Stomach (tissue), 9 donors: ENCODE data around the gene FAM227B. TPM values are rescaled to one million over a fixed set of nuclear protein-coding genes. Genes with fewer than 3 reads are reported as not detected.
"Not testable (repeated sequence)": the region's sequence is repeated elsewhere in the genome, so short reads cannot be mapped to it uniquely, and the experiment has no call there.

ENCODE experiments used
- DNase-seq, 2 donors: peaks; one replicate each; pipeline versions ENCODE4 v3.0.0 to v3.0.0-alpha.2; 2013 to 2019
- H3K27ac ChIP-seq, 5 donors: fragments of 200-600 bp in 4 of 5; sonication (generic) in 4 of 5; one replicate each; pipeline ENCODE4 v1.5.1; 2013 to 2019; ENCODE audit warnings: mild to moderate bottlenecking in 1 of 5, moderate library complexity in 1 of 5
- H3K27me3 ChIP-seq, 3 donors: fragments of 200-600 bp; sonication (generic); one replicate each; pipeline ENCODE4 v1.5.1; 2017 to 2019; ENCODE audit warnings: mixed run types in 1 of 3
- H3K36me3 ChIP-seq, 4 donors: fragments of 200-600 bp; sonication (generic); 1 replicate in 3 of 4; 2 replicates in 1 of 4; pipeline ENCODE4 v1.5.1; 2016 to 2019
- H3K4me1 ChIP-seq, 4 donors: fragments of 200-600 bp; sonication (generic); one replicate each; pipeline ENCODE4 v1.5.1; 2016 to 2019
- H3K4me3 ChIP-seq, 4 donors: fragments of 200-600 bp; sonication (generic) in 3 of 4; one replicate each; pipeline ENCODE4 v1.5.1; 2016 to 2019; ENCODE audit warnings: mild to moderate bottlenecking in 1 of 4
- H3K9me3 ChIP-seq, 4 donors: fragments of 200-600 bp; sonication (generic); one replicate each; pipeline ENCODE4 v1.5.1; 2016 to 2019
- CTCF ChIP-seq, 7 experiments: fragments of 450-650 bp in 4 of 7; fragments of 200-600 bp in 3 of 7; sonication (generic) in 3 of 7; IDR thresholded peaks; one replicate each; pipeline ENCODE4 v1.5.1; 2016 to 2019; ENCODE audit warnings: antibody characterized with exemption in 7 of 7, control low read depth in 2 of 7, mild to moderate bottlenecking in 1 of 7
- EP300 ChIP-seq: sonication (generic); formaldehyde crosslinking; IDR thresholded peaks from one replicate; pipeline ENCODE4 v1.6.1; 2017; ENCODE audit warnings: antibody characterized with exemption
- POLR2A ChIP-seq, 4 donors: fragments of 450-650 bp; IDR thresholded peaks; one replicate each; pipeline ENCODE4 v1.6.1; 2016; ENCODE audit warnings: antibody characterized with exemption in 4 of 4, control low read depth in 2 of 4, mild to moderate bottlenecking in 1 of 4, moderate library complexity in 1 of 4
- POLR2AphosphoS5 ChIP-seq, 3 donors: sonication (generic); formaldehyde crosslinking; IDR thresholded peaks; one replicate each; pipeline ENCODE4 v1.6.1; 2016; ENCODE audit warnings: antibody characterized with exemption in 3 of 3
- WGBS, 5 donors: extraction: QIAGEN DNeasy Blood & Tissue Kit in 3 of 5; methylation state at CpG; one replicate each; pipeline versions ENCODE4 v1.1.5 to v1.1.7; 2013 to 2018; 5-methylcytosine and 5-hydroxymethylcytosine counted together
- intact Hi-C: fragments of 100-400 bp; cut with DNase I; formaldehyde crosslinking; loops from one replicate; pipeline ENCODE4 v1.15.1; 2023; ENCODE audit warnings: low total_unique reads
- polyA plus RNA-seq, 3 donors: library from polyadenylated mRNA; stranded (reverse); fragments of 200-250 nt; gene quantifications; one replicate each; pipeline ENCODE4 v1.2.3, GENCODE V29; 2013
- total RNA-seq, 5 donors: library from RNA; depleted of rRNA; stranded (reverse); fragments of >200 nt; gene quantifications; one replicate each; pipeline versions ENCODE4 v1.1.0 to v1.2.3, GENCODE V29; 2014 to 2016
- donor health status: healthy with polysubstance abuse.
- donor health status: Bipolar disorder and iron deficiency.
- donor health status: healthy.

FAM227B gene
- total and polyA plus RNA-seq, 8 donors: 1.3 to 7.1 (median 2.9) TPM; not detected in 1

- Histone ChIP-seq H3K9me3 (no peaks in the 10 kb centered on the region), H3K4me3 (no peak overlapping the region), H3K27me3 (no peaks in the 10 kb centered on the region), H3K36me3 (no peaks in the 10 kb centered on the region), H3K4me1 (no peaks in the 10 kb centered on the region), H3K27ac (no peak overlapping the region)
- TF ChIP-seq POLR2AphosphoS5 (IDR thresholded peaks at IDR 0.05) (no peak), POLR2A (IDR thresholded peaks at IDR 0.05) (no peak), CTCF (IDR thresholded peaks at IDR 0.05) (no peak), EP300 (no peak)
- intact Hi-C loops: no loop called here
- DNase-seq: no peak
Measured at GRCh38 chr15:49412797-49413196, 207.8 kb downstream of the FAM227B start.

GRCh38 chr15:49410641-49411040 is 210.0 kb downstream of the FAM227B start:
- Histone ChIP-seq H3K36me3 (no peaks in the 10 kb centered on the region), H3K9me3 (no peaks in the 10 kb centered on the region), H3K4me1 (no peaks in the 10 kb centered on the region), H3K27ac (no peak overlapping the region), H3K27me3 (no peaks in the 10 kb centered on the region), H3K4me3 (no peak overlapping the region)
- TF ChIP-seq POLR2A (IDR thresholded peaks at IDR 0.05) (no peak), CTCF (IDR thresholded peaks at IDR 0.05) (no peak), POLR2AphosphoS5 (IDR thresholded peaks at IDR 0.05) (no peak), EP300 (no peak)
- no peak for DNase-seq
- intact Hi-C loops: no loop called here

- DNase-seq: no peak
- no peaks in the 10 kb centered on the region for H3K36me3 ChIP-seq
- no peak overlapping the region for H3K4me3 ChIP-seq
- WGBS, 5 donors: 85 to 90% (median 89%) methylated on average over 12 to 17 of the region's 17 CpGs
- H3K27me3 ChIP-seq: no peaks in the 10 kb centered on the region
- H3K27ac ChIP-seq: no peak overlapping the region
- intact Hi-C loops: no loop called here
- H3K9me3 ChIP-seq: no peaks in the 10 kb centered on the region
- H3K4me1 ChIP-seq: no peaks in the 10 kb centered on the region
- TF ChIP-seq CTCF (IDR thresholded peaks at IDR 0.05): no peak
- no peak for TF ChIP-seq POLR2A (IDR thresholded peaks at IDR 0.05)
- no peak for TF ChIP-seq EP300
- TF ChIP-seq POLR2AphosphoS5 (IDR thresholded peaks at IDR 0.05): no peak
Measured at GRCh38 chr15:49406352-49407118, 214.1 kb downstream of the FAM227B start.

GRCh38 chr15:49402515-49403296 is 217.9 kb downstream of the FAM227B start:
- H3K4me3 ChIP-seq, DNase-seq, H3K9me3 ChIP-seq, H3K36me3 ChIP-seq, intact Hi-C loops, H3K27ac ChIP-seq, H3K27me3 ChIP-seq, H3K4me1 ChIP-seq: not testable (repeated sequence)
- 68 to 86% (median 82%) methylated on average over 5 of the region's 5 CpGs for WGBS, 5 donors

- WGBS, 5 donors: 63 to 80% (median 73%) methylated on average over 2 of the region's 2 CpGs
- Histone ChIP-seq H3K27ac (no peak overlapping the region), H3K27me3 (no peaks in the 10 kb centered on the region), H3K4me3 (no peak overlapping the region), H3K9me3 (no peaks in the 10 kb centered on the region), H3K36me3 (no peaks in the 10 kb centered on the region), H3K4me1 (no peaks in the 10 kb centered on the region)
- DNase-seq: no peak
- intact Hi-C loops: no loop called here
- TF ChIP-seq POLR2AphosphoS5 (IDR thresholded peaks at IDR 0.05) (no peak), EP300 (no peak), CTCF (IDR thresholded peaks at IDR 0.05) (no peak), POLR2A (IDR thresholded peaks at IDR 0.05) (no peak)
Measured at GRCh38 chr15:49387471-49387870, 233.1 kb downstream of the FAM227B start.
